Lung (tissue), 12 donors: Measurements from ENCODE around the gene SLC25A6. TPM values are rescaled to one million over a fixed set of nuclear protein-coding genes. Genes with fewer than 3 reads are reported as not detected.
"Not testable (repeated sequence)": the region's sequence is repeated elsewhere in the genome, so short reads cannot be mapped to it uniquely, and the experiment has no call there.

ENCODE experiments used
- ATAC-seq: fragments of 200-7000 bp; cut with Tn5 transposase; one replicate; pipeline ENCODE4 v1.9.1; 2020; ENCODE audit warnings: moderate number of reproducible peaks; ENCODE audit not compliant: insufficient read depth, low FRiP score
- DNase-seq, 3 donors: peaks; one replicate each; pipeline ENCODE4 v3.0.0-alpha.2; 2013 to 2017
- H3K27ac ChIP-seq, 2 donors: one replicate each; pipeline ENCODE4 v1.5.1; 2013; ENCODE audit warnings: mild to moderate bottlenecking in 2 of 2, moderate library complexity in 2 of 2, control low read depth in 1 of 2, inconsistent platforms in 1 of 2, low read depth in 1 of 2, low read length in 1 of 2
- H3K27me3 ChIP-seq, 3 donors: one replicate each; pipeline ENCODE4 v1.5.1; 2013; ENCODE audit warnings: low read length in 2 of 3; ENCODE audit not compliant: control insufficient read depth in 3 of 3, insufficient read depth in 3 of 3
- H3K36me3 ChIP-seq, 4 donors: one replicate each; pipeline ENCODE4 v1.5.1; 2013; ENCODE audit warnings: low read length in 4 of 4, mild to moderate bottlenecking in 1 of 4, moderate library complexity in 1 of 4; ENCODE audit not compliant: control insufficient read depth in 4 of 4, insufficient read depth in 4 of 4
- H3K4me1 ChIP-seq, 5 donors: one replicate each; pipeline ENCODE4 v1.5.1; 2013; ENCODE audit warnings: low read length in 5 of 5, mild to moderate bottlenecking in 2 of 5, moderate library complexity in 1 of 5; ENCODE audit not compliant: control insufficient read depth in 5 of 5, insufficient read depth in 5 of 5
- H3K4me3 ChIP-seq: one replicate; pipeline ENCODE4 v1.5.1; 2013; ENCODE audit warnings: mild to moderate bottlenecking, control low read depth, moderate library complexity
- H3K9ac ChIP-seq, 2 donors: one replicate each; pipeline ENCODE4 v1.5.1; 2013; ENCODE audit warnings: low read length in 2 of 2, control low read depth in 1 of 2; ENCODE audit not compliant: insufficient read depth in 1 of 2
- H3K9me3 ChIP-seq, 4 donors: one replicate each; pipeline ENCODE4 v1.5.1; 2013; ENCODE audit warnings: low read length in 3 of 4, mild to moderate bottlenecking in 1 of 4, moderate library complexity in 1 of 4; ENCODE audit not compliant: control insufficient read depth in 4 of 4, insufficient read depth in 3 of 4
- CTCF ChIP-seq: IDR thresholded peaks from 2 replicates; pipeline ENCODE4 v1.5.1; 2012; ENCODE audit warnings: mild to moderate bottlenecking; ENCODE audit errors: control extremely low read depth, extremely low read depth
- WGBS, 2 donors: extraction: QIAGEN DNeasy Blood & Tissue Kit; methylation state at CpG; one replicate each; pipeline ENCODE4 v1.1.7; 2013; 5-methylcytosine and 5-hydroxymethylcytosine counted together
- polyA plus RNA-seq, 2 donors: library from polyadenylated mRNA; stranded (reverse); fragments of 200-250 nt; gene quantifications; one replicate each; pipeline ENCODE4 v1.2.1, GENCODE V29; 2013
- total RNA-seq, 2 donors: library from RNA; depleted of rRNA in 1 of 2; stranded (reverse); fragments of >200 nt in 1 of 2; gene quantifications; one replicate each; pipeline ENCODE4 v1.2.1, GENCODE V29; 2014 to 2021
- donor health status: control.
- donor health status: control.
- donor health status: Bipolar disorder and iron deficiency.
- donor health status: healthy.
- donor health status: DM: yes; HTN: yes; CAD: no.

The SLC25A6 gene
- total and polyA plus RNA-seq, 4 donors: 168 to 422 (median 366) TPM

DNA sequence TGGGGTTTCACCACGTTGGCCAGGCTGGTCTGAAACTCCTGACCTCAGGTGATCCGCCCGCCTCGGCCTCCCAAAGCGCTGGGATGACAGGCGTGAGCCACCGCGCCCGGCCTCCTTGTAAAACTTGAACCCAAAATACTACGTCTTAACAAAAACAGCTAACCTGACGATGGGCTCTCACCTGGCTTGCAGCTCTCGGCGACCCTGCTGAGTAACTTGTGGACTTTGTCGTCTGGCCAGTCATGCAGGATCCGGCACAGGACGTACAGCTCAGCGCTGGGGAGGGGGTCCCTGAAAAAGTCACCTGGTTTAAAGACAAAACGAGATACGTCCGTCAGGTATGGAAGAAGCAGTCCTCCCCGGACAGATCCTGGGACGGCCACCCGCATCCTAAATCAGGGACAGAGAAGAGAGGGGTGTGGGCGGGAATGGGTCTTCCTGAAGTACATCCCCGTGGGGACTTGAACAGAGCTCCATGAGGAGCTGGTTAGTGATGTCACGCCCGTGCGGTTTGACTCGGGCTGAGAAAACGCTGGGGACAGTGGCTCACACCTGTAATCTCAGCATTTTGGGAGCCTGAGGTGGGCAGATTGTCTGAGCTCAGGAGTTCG, 20.7 kb upstream of the SLC25A6 start:
- TF ChIP-seq CTCF: no peak
- no peaks in the 10 kb centered on the region for H3K27me3 ChIP-seq
- DNase-seq (no peak), ATAC-seq (no peak)
- H3K9ac ChIP-seq: no peak overlapping the region
- H3K27ac ChIP-seq: no peak overlapping the region
- H3K4me3 ChIP-seq: no peak overlapping the region
- H3K9me3 ChIP-seq: peaks cover 0 to 3% (median 1%) of the 10 kb centered on the region in 4 donors
- peaks cover 9 to 45% (median 26%) of the 10 kb centered on the region in 4 donors for H3K36me3 ChIP-seq
- no peaks in the 10 kb centered on the region for H3K4me1 ChIP-seq
- 92 to 94% methylated on average over 31 of the region's 31 CpGs for WGBS, 2 donors

GRCh38 chrX:1411326-1411725, 19.4 kb upstream of the SLC25A6 start:
- peak in 1 of 3 donors; percentile 18 for DNase-seq
- no peaks in the 10 kb centered on the region for H3K4me1 ChIP-seq
- peaks cover 0 to 2% (median under 1%) of the 10 kb centered on the region in 4 donors for H3K9me3 ChIP-seq
- ATAC-seq: peak; percentile 34
- H3K27me3 ChIP-seq: no peaks in the 10 kb centered on the region
- H3K27ac ChIP-seq: no peak overlapping the region
- TF ChIP-seq CTCF: no peak
- peaks cover 17 to 38% (median 27%) of the 10 kb centered on the region in 4 donors for H3K36me3 ChIP-seq
- WGBS, 2 donors: 83 to 92% methylated on average over 12 of the region's 12 CpGs
- H3K4me3 ChIP-seq: no peak overlapping the region
- H3K9ac ChIP-seq: no peak overlapping the region

GRCh38 chrX:1407035-1407434, 15.1 kb upstream of the SLC25A6 start:
- no peak for TF ChIP-seq CTCF
- Histone ChIP-seq H3K27me3 (no peaks in the 10 kb centered on the region), H3K9ac (no peak overlapping the region), H3K4me3 (no peak overlapping the region), H3K4me1 (no peaks in the 10 kb centered on the region), H3K36me3 (peaks cover 22 to 53% (median 40%) of the 10 kb centered on the region in 4 donors), H3K9me3 (peaks cover 0 to 13% (median 1%) of the 10 kb centered on the region in 4 donors), H3K27ac (no peak overlapping the region)
- ATAC-seq (no peak), DNase-seq (no peak)

GRCh38 chrX:1405769-1406168, 13.9 kb upstream of the SLC25A6 start:
- 98 to 100% methylated on average over 2 of the region's 2 CpGs for WGBS, 2 donors
- Histone ChIP-seq H3K36me3 (peaks cover 16 to 56% (median 39%) of the 10 kb centered on the region in 4 donors), H3K9me3 (peaks cover 0 to 13% (median 1%) of the 10 kb centered on the region in 4 donors)
- not testable (repeated sequence) for H3K4me3 ChIP-seq, H3K27me3 ChIP-seq, H3K27ac ChIP-seq, DNase-seq, H3K9ac ChIP-seq, H3K4me1 ChIP-seq, ATAC-seq

DNA sequence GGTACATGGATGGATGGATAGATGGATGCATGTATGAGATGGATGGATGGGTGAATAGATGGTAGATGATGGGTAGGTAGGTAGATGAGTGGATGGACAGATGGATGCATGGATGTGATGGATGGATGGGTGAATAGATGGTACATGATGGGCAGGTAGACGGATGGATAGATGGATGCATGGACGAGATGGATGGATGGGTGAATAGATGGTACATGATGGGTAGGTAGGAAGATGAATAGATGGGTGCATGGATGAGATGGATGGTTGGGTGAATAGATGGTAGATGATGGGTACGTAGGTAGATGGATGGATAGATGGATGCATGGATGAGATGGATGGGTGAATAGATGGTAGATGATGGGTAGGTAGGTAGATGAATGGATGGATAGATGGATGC, 12.0 kb upstream of the SLC25A6 start:
- DNase-seq, H3K27ac ChIP-seq, H3K4me3 ChIP-seq, H3K9ac ChIP-seq, H3K4me1 ChIP-seq, H3K27me3 ChIP-seq, ATAC-seq: not testable (repeated sequence)
- H3K36me3 ChIP-seq: peaks cover 16 to 56% (median 40%) of the 10 kb centered on the region in 4 donors
- peaks cover 0 to 13% (median 1%) of the 10 kb centered on the region in 4 donors for H3K9me3 ChIP-seq
- WGBS, 2 donors: 95 to 99% methylated on average over 3 of the region's 3 CpGs
